ENCODE results near the gene CCNT1.

The CCNT1 gene

DNA sequence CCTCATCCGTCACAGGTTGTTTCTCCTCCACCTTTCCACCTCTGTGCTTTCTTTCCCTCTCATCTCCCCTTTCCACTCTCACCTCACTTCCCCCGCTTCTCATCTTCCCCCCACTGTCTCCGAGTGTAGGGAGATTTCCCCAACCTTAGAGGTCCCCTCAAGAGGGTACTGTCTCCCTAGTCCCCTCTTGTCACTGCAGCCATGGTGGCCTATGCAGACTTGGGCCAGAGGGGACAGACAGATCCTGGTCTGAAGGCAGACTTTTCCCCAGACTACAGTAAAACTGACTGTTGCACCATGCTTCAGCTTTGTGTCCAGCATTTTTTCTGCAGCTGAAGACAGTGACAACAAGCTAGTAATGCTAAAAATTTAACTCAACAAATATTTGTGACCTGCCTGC, 75.7 kb downstream of the CCNT1 start:
- Histone ChIP-seq H3K27ac (ENCODE audit: low read length) (no peak overlapping the region), H2AFZ (ENCODE audit: low read length) (no peak overlapping the region), H3K4me1 (ENCODE audit: low read length) (no peaks in the 10 kb centered on the region), H3K27me3 (replicated peaks; ENCODE audit: insufficient read depth, low read length) (no peaks in the 10 kb centered on the region), H3K9me3 (replicated peaks; ENCODE audit: insufficient read depth, low read length) (no peaks in the 10 kb centered on the region), H3K4me3 (ENCODE audit: low read length) (no peak overlapping the region), H3F3A (ENCODE audit: insufficient read depth, low read length) (no peaks in the 10 kb centered on the region), H3K36me3 (replicated peaks; ENCODE audit: insufficient read depth, low read length) (no peaks in the 10 kb centered on the region), H3K9me2 (replicated peaks; ENCODE audit: insufficient read depth, low read length) (no peaks in the 10 kb centered on the region), H4K20me1 (ENCODE audit: insufficient read depth, low read length) (no peaks in the 10 kb centered on the region), H3K79me2 (ENCODE audit: low read length) (no peaks in the 10 kb centered on the region), H3K9ac (ENCODE audit: low read length) (no peak overlapping the region), H3K4me2 (ENCODE audit: low read depth, low read length) (no peak overlapping the region)
- TF ChIP-seq CTCF (IDR thresholded peaks at IDR 0.05; ENCODE audit: low read length) (no peak), EZH2phosphoT487 (IDR thresholded peaks at IDR 0.05; ENCODE audit: low read length) (no peak), EZH2 (optimal IDR thresholded peaks at IDR 0.05; ENCODE audit: low read depth, low read length) (no peak)
- no peak for DNase-seq

DNA sequence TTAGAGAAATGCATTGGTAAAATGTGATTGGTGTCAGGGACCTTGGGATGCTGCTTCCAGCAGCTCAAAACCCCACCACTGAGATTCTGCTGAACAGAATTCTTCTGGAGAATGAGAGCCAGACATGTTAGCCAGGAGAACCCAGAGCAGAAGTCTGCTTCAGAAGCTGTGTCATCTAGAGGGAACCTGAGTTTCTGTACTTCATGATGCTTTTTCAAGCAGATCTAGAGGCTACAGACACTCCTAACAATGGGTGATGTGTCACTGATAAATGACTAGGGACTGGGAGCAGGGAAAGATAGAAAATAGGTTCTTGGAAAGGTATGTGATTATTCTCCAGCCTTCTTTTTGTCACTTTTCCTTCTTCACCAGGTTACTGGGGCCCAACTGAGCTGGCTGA, 76.1 kb downstream of the CCNT1 start:
- H4K20me1 ChIP-seq (ENCODE audit: insufficient read depth, low read length): no peaks in the 10 kb centered on the region
- H3K9me2 ChIP-seq (replicated peaks; ENCODE audit: insufficient read depth, low read length): no peaks in the 10 kb centered on the region
- no peak overlapping the region for H3K4me2 ChIP-seq (ENCODE audit: low read depth, low read length)
- no peak overlapping the region for H3K27ac ChIP-seq (ENCODE audit: low read length)
- H3F3A ChIP-seq (ENCODE audit: insufficient read depth, low read length): no peaks in the 10 kb centered on the region
- no peaks in the 10 kb centered on the region for H3K79me2 ChIP-seq (ENCODE audit: low read length)
- H3K4me3 ChIP-seq (ENCODE audit: low read length): no peak overlapping the region
- no peak for DNase-seq
- no peaks in the 10 kb centered on the region for H3K27me3 ChIP-seq (replicated peaks; ENCODE audit: insufficient read depth, low read length)
- no peak overlapping the region for H3K9ac ChIP-seq (ENCODE audit: low read length)
- no peaks in the 10 kb centered on the region for H3K36me3 ChIP-seq (replicated peaks; ENCODE audit: insufficient read depth, low read length)
- H3K9me3 ChIP-seq (replicated peaks; ENCODE audit: insufficient read depth, low read length): no peaks in the 10 kb centered on the region
- H3K4me1 ChIP-seq (ENCODE audit: low read length): no peaks in the 10 kb centered on the region
- TF ChIP-seq EZH2phosphoT487 (IDR thresholded peaks at IDR 0.05; ENCODE audit: low read length) (no peak), CTCF (IDR thresholded peaks at IDR 0.05; ENCODE audit: low read length) (no peak), EZH2 (optimal IDR thresholded peaks at IDR 0.05; ENCODE audit: low read depth, low read length) (no peak)
- no peak overlapping the region for H2AFZ ChIP-seq (ENCODE audit: low read length)

All from MM.1S (cell line).